Heart left ventricle (tissue), 16 donors: ENCODE measurements around the gene WSB1. TPM values are rescaled to one million over a fixed set of nuclear protein-coding genes. Genes with fewer than 3 reads are reported as not detected.
A peak's percentile ranks its signal among the peaks of the same experiment; 100 is the strongest.

Source experiments
- ATAC-seq, 4 donors: fragments of 200-7000 bp; cut with Tn5 transposase; one replicate each; pipeline ENCODE4 v1.9.1; 2020 to 2022; ENCODE audit warnings: moderate library complexity in 4 of 4, mild to moderate bottlenecking in 3 of 4, moderate number of reproducible peaks in 1 of 4
- DNase-seq, 5 donors: peaks; one replicate each; pipeline ENCODE4 v3.0.0-alpha.2; 2020
- H3K27ac ChIP-seq, 12 donors: fragments of 200-600 bp; sonication (generic) in 4 of 12; one replicate each; pipeline versions ENCODE4 v1.5.0 to v1.8.0; 2016 to 2022; ENCODE audit warnings: mild to moderate bottlenecking in 2 of 12
- H3K27me3 ChIP-seq, 9 donors: fragments of 200-600 bp; sonication (generic) in 2 of 9; one replicate each; pipeline versions ENCODE4 v1.5.1 to v1.8.0; 2016 to 2022; ENCODE audit warnings: mild to moderate bottlenecking in 3 of 9
- H3K36me3 ChIP-seq, 9 donors: fragments of 200-600 bp; sonication (generic) in 2 of 9; one replicate each; pipeline versions ENCODE4 v1.5.0 to v1.8.0; 2018 to 2022; ENCODE audit warnings: mild to moderate bottlenecking in 2 of 9
- H3K4me1 ChIP-seq, 12 donors: fragments of 200-600 bp; sonication (generic) in 4 of 12; one replicate each; pipeline versions ENCODE4 v1.5.0 to v1.8.0; 2016 to 2022; ENCODE audit warnings: mild to moderate bottlenecking in 3 of 12
- H3K4me3 ChIP-seq, 12 donors: fragments of 200-600 bp; sonication (generic) in 4 of 12; one replicate each; pipeline versions ENCODE4 v1.5.0 to v1.8.0; 2017 to 2022; ENCODE audit warnings: mild to moderate bottlenecking in 9 of 12, moderate library complexity in 4 of 12
- H3K9me3 ChIP-seq, 12 donors: fragments of 200-600 bp; sonication (generic) in 4 of 12; one replicate each; pipeline versions ENCODE4 v1.5.0 to v1.8.0; 2016 to 2022; ENCODE audit warnings: mild to moderate bottlenecking in 1 of 12
- CTCF ChIP-seq, 12 donors: fragments of 200-600 bp; sonication (generic) in 4 of 12; IDR thresholded peaks; one replicate each; pipeline versions ENCODE4 v1.5.0 to v1.8.0; 2018 to 2022; ENCODE audit warnings: antibody characterized with exemption in 12 of 12, mild to moderate bottlenecking in 5 of 12
- POLR2A ChIP-seq, 2 donors: fragments of 450-650 bp; IDR thresholded peaks; one replicate each; pipeline ENCODE4 v1.6.1; 2017; ENCODE audit warnings: antibody characterized with exemption in 2 of 2, mild to moderate bottlenecking in 2 of 2, moderate library complexity in 2 of 2
- WGBS, 4 donors: extraction: QIAGEN DNeasy Blood & Tissue Kit in 2 of 4; methylation state at CpG; one replicate each; pipeline versions ENCODE4 v1.1.5 to v1.1.7; 2013 to 2018; 5-methylcytosine and 5-hydroxymethylcytosine counted together
- intact Hi-C, 10 donors: fragments of 100-400 bp; cut with DNase I; formaldehyde crosslinking; loops; one replicate each; pipeline versions ENCODE4 v1.11.1 to v1.14.2; 2022
- long read RNA-seq, 3 donors: library from polyadenylated mRNA; unstranded; transcript quantifications; one replicate each; pipeline ENCODE4 v2.0.0, GENCODE V29; 2020 to 2021
- polyA plus RNA-seq, 2 donors: library from polyadenylated mRNA; stranded (reverse); fragments of 200-250 nt; gene quantifications; one replicate each; pipeline ENCODE4 v1.2.3, GENCODE V29; 2013
- total RNA-seq, 9 donors: library from RNA; depleted of rRNA in 2 of 9; stranded (reverse); fragments of >200 nt in 2 of 9; fragmentation: NEBNext Ultra II Directional in 3 of 9; extraction: Animal tissue kit (Norgen Biotek cat#: 25700) in 3 of 9; gene quantifications; one replicate each; pipeline versions ENCODE4 v1.1.0 to v1.2.4, GENCODE V29; 2016 to 2023
- donor health status: ischemic (EF 13 %, LVEDD 7.1; RV severe dilation, severe dysfunction).
- donor health status: healthy with polysubstance abuse.
- donor health status: DM: no; HTN: yes; CAD: no.
- donor health status: DM: no; HTN: no; CAD: no.
- donor health status: ischemic (EF 25% LVEDD 6.9; RV normal size, moderate dysfunction).
- donor health status: ischemic (EF 25% LVEDD 5.7; RV mildly dilated, moderate dysfunction).
- donor health status: healthy.
- donor health status: DM: yes; HTN: yes; CAD: no.
- donor health status: ischemic (EF 35%, LVEDD 5.7; RV mildly dilated, moderate dysfunction).
- donor health status: nonischemic (EF 11% LVEDD 7.7; RV severe dilation, severe dysfunction).
- donor health status: DM: yes; HTN: yes; CAD: no.
- donor health status: PGD.
- donor health status: ischemic (EF 29% LVEDD 5.4; RV normal size, mild dysfunction).
- donor health status: nonischemic (EF 23%, LVEDD 6.1; RV moderate dilation, normal function).

Gene WSB1
- total RNA-seq (100 to 1,000 TPM in 1 of 9 donors, 10 to 100 TPM in 8; 22.3 to 119 (median 53.4) TPM), polyA plus RNA-seq (10 to 100 TPM; 62.3 to 92.1 TPM)
- long read RNA-seq, donor 1, full-length matches to known transcripts = 17 of 35 reads
- long read RNA-seq, donor 1, partial matches to known transcripts = 11 of 35 reads
- long read RNA-seq, donor 1, other reads (novel, unspliced or antisense) = 7 of 35 reads
- long read RNA-seq, donor 2, full-length matches to known transcripts = 43 of 77 reads
- long read RNA-seq, donor 2, partial matches to known transcripts = 23 of 77 reads
- long read RNA-seq, donor 2, other reads (novel, unspliced or antisense) = 11 of 77 reads
- long read RNA-seq, donor 3, full-length matches to known transcripts = 11 of 18 reads
- long read RNA-seq, donor 3, partial matches to known transcripts = 3 of 18 reads
- long read RNA-seq, donor 3, other reads (novel, unspliced or antisense) = 4 of 18 reads

GRCh38 chr17:27293898-27294688, at the start of gene WSB1:
TSS of gene WSB1 (plus strand) at chr17:27294114. CDS start at chr17:27294396, 282 bp downstream.
- 0 to 1% (median 0%) methylated on average over 44 to 66 of the region's 66 CpGs for WGBS, 4 donors
- TF ChIP-seq POLR2A (IDR thresholded peaks at IDR 0.05) (peak; percentile 80 to 98), CTCF (IDR thresholded peaks at IDR 0.05) (peak in 1 of 12 donors; percentile 11)
- Histone ChIP-seq H3K27ac (peak within 1 kb of the TSS; percentile 98 to 100 (median 99)), H3K4me1 (peaks cover 11 to 44% (median 34%) of the 10 kb centered on the region in 12 donors), H3K27me3 (peaks cover 0 to 4% (median 0%) of the 10 kb centered on the region in 9 donors), H3K9me3 (no peaks in the 10 kb centered on the region), H3K36me3 (peaks cover 0 to 6% (median 0%) of the 10 kb centered on the region in 9 donors), H3K4me3 (peak within 1 kb of the TSS; percentile 72 to 99 (median 80))
- DNase-seq (peak; percentile 95 to 97 (median 96)), ATAC-seq (peak; percentile 95 to 97 (median 97))
- intact Hi-C loops = loop anchor here (1.0 to 10.0 kb wide), 10 partner anchors 29 to 49 kb away; no protein-coding TSS in a partner anchor

GRCh38 chr17:27244491-27245223, 49.3 kb upstream of the WSB1 start:
- H3K4me1 ChIP-seq = peaks cover 0 to 76% (median 39%) of the 10 kb centered on the region in 12 donors
- no peaks in the 10 kb centered on the region for H3K36me3 ChIP-seq
- no peaks in the 10 kb centered on the region for H3K27me3 ChIP-seq
- peak; percentile 81 to 85 (median 84) for ATAC-seq
- intact Hi-C loops = loop anchor here (1.0 to 10.0 kb wide), 15 partner anchors 48 to 408 kb away; partner anchors contain the start of genes WSB1 (in 9 of the 10) and KSR1 (in 1 of the 10)
- DNase-seq = peak; percentile 60 to 80 (median 69)
- no peak for TF ChIP-seq CTCF (IDR thresholded peaks at IDR 0.05)
- no peak for TF ChIP-seq POLR2A (IDR thresholded peaks at IDR 0.05)
- peak overlapping the region; percentile 78 to 97 (median 84) for H3K27ac ChIP-seq
- peak overlapping the region in 7 of 12 donors; percentile 1 to 38 (median 19) for H3K4me3 ChIP-seq
- H3K9me3 ChIP-seq = no peaks in the 10 kb centered on the region
- WGBS, 4 donors = 61 to 72% (median 66%) methylated on average over 16 of the region's 16 CpGs

- ATAC-seq (peak; percentile 91 to 96 (median 93)), DNase-seq (peak; percentile 83 to 92 (median 89))
- no peak for TF ChIP-seq POLR2A (IDR thresholded peaks at IDR 0.05)
- peak; percentile 57 to 91 (median 80) for TF ChIP-seq CTCF (IDR thresholded peaks at IDR 0.05)
- H3K4me1 ChIP-seq = peaks cover 0 to 72% (median 39%) of the 10 kb centered on the region in 12 donors
- H3K4me3 ChIP-seq = peak overlapping the region in 7 of 12 donors; percentile 1 to 38 (median 19)
- WGBS, 4 donors = 3 to 13% (median 6%) methylated on average over 5 to 7 of the region's 7 CpGs
- intact Hi-C loops = loop anchor here (1.0 to 10.0 kb wide), 10 partner anchors 47 to 356 kb away; partner anchors contain the start of gene WSB1 (in 9 of the 10)
- no peaks in the 10 kb centered on the region for H3K36me3 ChIP-seq
- no peaks in the 10 kb centered on the region for H3K27me3 ChIP-seq
- peak overlapping the region; percentile 78 to 97 (median 84) for H3K27ac ChIP-seq
- H3K9me3 ChIP-seq = no peaks in the 10 kb centered on the region
These were observed 48.7 kb upstream of the WSB1 start for GRCh38 chr17:27245230-27245696.
